Neural cell (in vitro differentiated cells): ENCODE results near the gene GSTT2B. TPM values are rescaled to one million over a fixed set of nuclear protein-coding genes. Genes with fewer than 3 reads are reported as not detected.
"Not testable (repeated sequence)": the region's sequence is repeated elsewhere in the genome, so short reads cannot be mapped to it uniquely, and the experiment has no call there.

ENCODE experiments used
- H2AFZ ChIP-seq: fragments of 200-600, 300-800 bp; sonication (generic), shearing (Covaris generic); 2 replicates; pipeline ENCODE4 v1.6.0; 2014; ENCODE audit warnings: low read depth, mild to moderate bottlenecking, antibody characterized with exemption, low read length, moderate library complexity
- H3F3A ChIP-seq: fragments of 200-600 bp; shearing (Covaris generic); 2 replicates; pipeline ENCODE4 v1.6.1; 2016; ENCODE audit warnings: mild to moderate bottlenecking, moderate library complexity, mixed read lengths, antibody characterized with exemption, low read length; ENCODE audit not compliant: insufficient read depth, poor library complexity, severe bottlenecking
- H3K27ac ChIP-seq: fragments of 200-600, 300-800 bp; sonication (generic), shearing (Covaris generic); 2 replicates; pipeline ENCODE4 v1.5.1; 2014; ENCODE audit warnings: mild to moderate bottlenecking, low read length, moderate library complexity
- H3K27me3 ChIP-seq: fragments of 300-800, 200-600 bp; sonication (generic), shearing (Covaris generic); 2 replicates; pipeline ENCODE4 v1.6.0; 2014; ENCODE audit warnings: mild to moderate bottlenecking, low read depth, low read length, moderate library complexity; ENCODE audit not compliant: insufficient read depth
- H3K36me3 ChIP-seq: fragments of 300-800, 200-600 bp; sonication (generic), shearing (Covaris generic); 2 replicates; pipeline ENCODE4 v1.5.1; 2014; ENCODE audit warnings: mild to moderate bottlenecking, antibody characterized with exemption, low read length, moderate library complexity; ENCODE audit not compliant: insufficient read depth
- H3K4me2 ChIP-seq: fragments of 300-800, 200-600 bp; sonication (generic), shearing (Covaris generic); 2 replicates; pipeline ENCODE4 v1.6.0; 2014; ENCODE audit warnings: mild to moderate bottlenecking, low read length
- H3K4me3 ChIP-seq: fragments of 300-800, 200-600 bp; sonication (generic), shearing (Covaris generic); 2 replicates; pipeline ENCODE4 v1.5.1; 2014; ENCODE audit warnings: mild to moderate bottlenecking, low read length, moderate library complexity
- H3K79me2 ChIP-seq: fragments of 200-600 bp; shearing (Covaris generic); replicated peaks from 2 replicates; pipeline ENCODE4 v1.6.0; 2014; ENCODE audit warnings: mild to moderate bottlenecking, low read length, moderate library complexity; ENCODE audit not compliant: insufficient read depth
- H3K9ac ChIP-seq: fragments of 300-800, 200-600 bp; sonication (generic), shearing (Covaris generic); 2 replicates; pipeline ENCODE4 v1.6.1; 2016; ENCODE audit warnings: mild to moderate bottlenecking, low read length, mixed read lengths
- H3K9me2 ChIP-seq: fragments of 200-600 bp; shearing (Covaris generic); 2 replicates; pipeline ENCODE4 v1.6.1; 2016; ENCODE audit warnings: mild to moderate bottlenecking, low read length, mixed read lengths; ENCODE audit not compliant: insufficient read depth
- H3K9me3 ChIP-seq: fragments of 200-600, 300-800 bp; sonication (generic), shearing (Covaris generic); 2 replicates; pipeline ENCODE4 v1.6.1; 2016; ENCODE audit warnings: mild to moderate bottlenecking, mixed run types, low read length, moderate library complexity, mixed read lengths
- H4K20me1 ChIP-seq: fragments of 200-600 bp; shearing (Covaris generic); 2 replicates; pipeline ENCODE4 v1.6.1; 2016; ENCODE audit warnings: mild to moderate bottlenecking, mixed run types; ENCODE audit not compliant: insufficient read depth
- EP300 ChIP-seq: fragments of 450-650 bp; conservative IDR thresholded peaks from 2 replicates; pipeline ENCODE4 v1.6.1; 2014; ENCODE audit warnings: antibody characterized with exemption, mild to moderate bottlenecking, moderate library complexity; ENCODE audit not compliant: poor library complexity, severe bottlenecking
- MXI1 ChIP-seq: fragments of 450-650 bp; conservative IDR thresholded peaks from 2 replicates; pipeline ENCODE4 v1.6.1; 2014; ENCODE audit warnings: antibody characterized with exemption, mild to moderate bottlenecking; ENCODE audit not compliant: poor library complexity, severe bottlenecking
- RAD21 ChIP-seq: fragments of 450-650 bp; conservative IDR thresholded peaks from 2 replicates; pipeline ENCODE4 v1.6.1; 2014; ENCODE audit warnings: antibody characterized with exemption, mild to moderate bottlenecking, moderate library complexity
- TAF1 ChIP-seq: IDR thresholded peaks from 2 replicates; pipeline ENCODE4 v1.6.1; 2012; ENCODE audit warnings: low read depth
- polyA plus RNA-seq: library from polyadenylated mRNA; depleted of rRNA; stranded (reverse); fragments of >200 nt; gene quantifications from 2 replicates; pipeline ENCODE4 v1.2.3, GENCODE V29; 2014
- TF ChIP-seq, protein P1 (sequence below): fragments of 450-650 bp; IDR thresholded peaks from 2 replicates; pipeline ENCODE4 v1.5.1; 2014; ENCODE audit warnings: antibody characterized with exemption, mild to moderate bottlenecking, moderate library complexity; ENCODE audit not compliant: poor library complexity, severe bottlenecking
- TF ChIP-seq, protein P2 (sequence below): IDR thresholded peaks from 2 replicates; pipeline ENCODE4 v1.6.1; 2012; ENCODE audit warnings: borderline replicate concordance

The GSTT2B gene
- polyA plus RNA-seq, 1 donor from 2014 or later: not detected

DNA sequence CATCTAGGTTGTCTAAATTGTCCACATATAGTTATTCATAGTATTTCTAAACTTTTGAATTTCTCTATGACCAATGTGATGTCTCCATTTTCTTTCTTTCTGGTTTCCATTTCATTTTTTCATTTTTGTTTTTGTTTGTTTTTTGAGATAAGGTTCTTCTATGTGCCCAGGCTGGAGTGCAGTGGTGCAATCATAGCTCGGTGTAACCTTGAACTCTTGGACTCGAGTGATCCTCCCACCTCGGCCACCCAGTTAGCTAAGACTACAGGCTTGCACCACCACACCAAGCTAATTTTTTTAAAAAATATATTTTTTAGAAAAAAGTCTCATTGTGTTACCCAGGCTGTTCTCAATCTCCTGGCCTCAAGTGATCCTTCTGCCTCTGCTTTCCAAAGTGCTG lies 36.1 kb upstream of the GSTT2B start:
- no peaks in the 10 kb centered on the region for H3K27me3 ChIP-seq
- H3K27ac ChIP-seq: no peak overlapping the region
- H3F3A ChIP-seq: no peaks in the 10 kb centered on the region
- no peaks in the 10 kb centered on the region for H3K79me2 ChIP-seq
- no peak overlapping the region for H3K9ac ChIP-seq
- H3K4me2 ChIP-seq: no peak overlapping the region
- no peaks in the 10 kb centered on the region for H3K36me3 ChIP-seq
- TF ChIP-seq RAD21: no peak
- TF ChIP-seq, protein P1, sequence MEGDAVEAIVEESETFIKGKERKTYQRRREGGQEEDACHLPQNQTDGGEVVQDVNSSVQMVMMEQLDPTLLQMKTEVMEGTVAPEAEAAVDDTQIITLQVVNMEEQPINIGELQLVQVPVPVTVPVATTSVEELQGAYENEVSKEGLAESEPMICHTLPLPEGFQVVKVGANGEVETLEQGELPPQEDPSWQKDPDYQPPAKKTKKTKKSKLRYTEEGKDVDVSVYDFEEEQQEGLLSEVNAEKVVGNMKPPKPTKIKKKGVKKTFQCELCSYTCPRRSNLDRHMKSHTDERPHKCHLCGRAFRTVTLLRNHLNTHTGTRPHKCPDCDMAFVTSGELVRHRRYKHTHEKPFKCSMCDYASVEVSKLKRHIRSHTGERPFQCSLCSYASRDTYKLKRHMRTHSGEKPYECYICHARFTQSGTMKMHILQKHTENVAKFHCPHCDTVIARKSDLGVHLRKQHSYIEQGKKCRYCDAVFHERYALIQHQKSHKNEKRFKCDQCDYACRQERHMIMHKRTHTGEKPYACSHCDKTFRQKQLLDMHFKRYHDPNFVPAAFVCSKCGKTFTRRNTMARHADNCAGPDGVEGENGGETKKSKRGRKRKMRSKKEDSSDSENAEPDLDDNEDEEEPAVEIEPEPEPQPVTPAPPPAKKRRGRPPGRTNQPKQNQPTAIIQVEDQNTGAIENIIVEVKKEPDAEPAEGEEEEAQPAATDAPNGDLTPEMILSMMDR: no peak
- TF ChIP-seq TAF1: no peak
- TF ChIP-seq, protein P2, sequence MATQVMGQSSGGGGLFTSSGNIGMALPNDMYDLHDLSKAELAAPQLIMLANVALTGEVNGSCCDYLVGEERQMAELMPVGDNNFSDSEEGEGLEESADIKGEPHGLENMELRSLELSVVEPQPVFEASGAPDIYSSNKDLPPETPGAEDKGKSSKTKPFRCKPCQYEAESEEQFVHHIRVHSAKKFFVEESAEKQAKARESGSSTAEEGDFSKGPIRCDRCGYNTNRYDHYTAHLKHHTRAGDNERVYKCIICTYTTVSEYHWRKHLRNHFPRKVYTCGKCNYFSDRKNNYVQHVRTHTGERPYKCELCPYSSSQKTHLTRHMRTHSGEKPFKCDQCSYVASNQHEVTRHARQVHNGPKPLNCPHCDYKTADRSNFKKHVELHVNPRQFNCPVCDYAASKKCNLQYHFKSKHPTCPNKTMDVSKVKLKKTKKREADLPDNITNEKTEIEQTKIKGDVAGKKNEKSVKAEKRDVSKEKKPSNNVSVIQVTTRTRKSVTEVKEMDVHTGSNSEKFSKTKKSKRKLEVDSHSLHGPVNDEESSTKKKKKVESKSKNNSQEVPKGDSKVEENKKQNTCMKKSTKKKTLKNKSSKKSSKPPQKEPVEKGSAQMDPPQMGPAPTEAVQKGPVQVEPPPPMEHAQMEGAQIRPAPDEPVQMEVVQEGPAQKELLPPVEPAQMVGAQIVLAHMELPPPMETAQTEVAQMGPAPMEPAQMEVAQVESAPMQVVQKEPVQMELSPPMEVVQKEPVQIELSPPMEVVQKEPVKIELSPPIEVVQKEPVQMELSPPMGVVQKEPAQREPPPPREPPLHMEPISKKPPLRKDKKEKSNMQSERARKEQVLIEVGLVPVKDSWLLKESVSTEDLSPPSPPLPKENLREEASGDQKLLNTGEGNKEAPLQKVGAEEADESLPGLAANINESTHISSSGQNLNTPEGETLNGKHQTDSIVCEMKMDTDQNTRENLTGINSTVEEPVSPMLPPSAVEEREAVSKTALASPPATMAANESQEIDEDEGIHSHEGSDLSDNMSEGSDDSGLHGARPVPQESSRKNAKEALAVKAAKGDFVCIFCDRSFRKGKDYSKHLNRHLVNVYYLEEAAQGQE: no peak
- TF ChIP-seq MXI1: no peak
- TF ChIP-seq EP300: no peak
- no peaks in the 10 kb centered on the region for H4K20me1 ChIP-seq
- H2AFZ ChIP-seq: no peak overlapping the region
- no peak overlapping the region for H3K4me3 ChIP-seq
- no peaks in the 10 kb centered on the region for H3K9me3 ChIP-seq
- no peaks in the 10 kb centered on the region for H3K9me2 ChIP-seq

DNA sequence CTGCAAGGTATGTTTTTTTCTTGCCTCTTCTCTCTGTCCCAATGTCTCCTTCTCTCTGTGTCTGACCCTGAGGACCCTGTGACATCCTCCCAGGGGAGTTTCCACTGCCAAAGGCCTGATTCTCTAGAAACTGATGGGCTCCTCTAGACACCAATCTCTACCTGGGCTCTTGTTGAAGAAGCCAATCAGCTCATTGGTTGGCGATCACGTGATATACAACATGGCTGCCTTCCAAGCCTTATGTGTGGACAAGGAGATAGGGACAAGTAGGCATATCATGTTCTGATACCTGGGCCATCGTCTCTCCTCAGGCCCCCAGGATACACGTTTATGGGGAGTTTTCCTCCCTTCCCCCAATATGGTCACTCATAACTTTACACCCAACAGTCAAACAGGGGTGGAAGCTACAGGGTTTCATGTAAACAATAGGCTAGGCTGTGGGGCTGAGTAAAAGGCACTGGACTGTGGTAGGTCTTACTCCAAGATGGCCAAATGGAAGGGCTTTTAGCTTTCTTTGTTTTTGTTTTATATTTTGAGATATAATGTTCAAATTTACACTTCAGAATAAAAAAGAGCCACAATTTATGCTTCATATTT lies 32.7 kb upstream of the GSTT2B start:
- not testable (repeated sequence) for H4K20me1 ChIP-seq, H3K9me2 ChIP-seq, H2AFZ ChIP-seq, H3F3A ChIP-seq, H3K4me3 ChIP-seq, H3K27me3 ChIP-seq, H3K79me2 ChIP-seq, H3K4me2 ChIP-seq, H3K9me3 ChIP-seq, H3K27ac ChIP-seq, H3K9ac ChIP-seq, H3K36me3 ChIP-seq

DNA sequence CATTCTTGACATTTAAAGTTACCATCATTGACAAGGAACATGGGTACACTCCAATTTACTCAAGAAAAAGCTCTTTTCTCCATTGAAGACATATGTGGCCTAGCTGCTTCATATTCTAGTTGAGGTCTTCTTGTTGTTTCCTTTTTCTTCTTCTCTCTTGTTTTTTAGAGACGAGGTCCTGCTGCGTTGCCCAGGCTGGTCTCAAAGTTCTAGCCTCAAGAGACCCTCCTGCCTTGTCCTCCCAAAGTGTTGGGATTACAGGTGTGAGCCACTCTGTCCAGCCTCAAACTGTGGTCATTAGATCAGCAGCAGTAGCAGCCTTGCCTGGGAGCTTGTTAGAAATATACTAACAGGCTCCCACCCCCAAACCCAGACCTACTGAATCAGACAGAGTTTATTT lies 32.1 kb upstream of the GSTT2B start:
- H3K9me3 ChIP-seq, H4K20me1 ChIP-seq, H2AFZ ChIP-seq, H3K79me2 ChIP-seq, H3K36me3 ChIP-seq, H3K4me2 ChIP-seq, H3K27me3 ChIP-seq, H3K9me2 ChIP-seq, H3F3A ChIP-seq, H3K9ac ChIP-seq, H3K4me3 ChIP-seq, H3K27ac ChIP-seq: not testable (repeated sequence)

DNA sequence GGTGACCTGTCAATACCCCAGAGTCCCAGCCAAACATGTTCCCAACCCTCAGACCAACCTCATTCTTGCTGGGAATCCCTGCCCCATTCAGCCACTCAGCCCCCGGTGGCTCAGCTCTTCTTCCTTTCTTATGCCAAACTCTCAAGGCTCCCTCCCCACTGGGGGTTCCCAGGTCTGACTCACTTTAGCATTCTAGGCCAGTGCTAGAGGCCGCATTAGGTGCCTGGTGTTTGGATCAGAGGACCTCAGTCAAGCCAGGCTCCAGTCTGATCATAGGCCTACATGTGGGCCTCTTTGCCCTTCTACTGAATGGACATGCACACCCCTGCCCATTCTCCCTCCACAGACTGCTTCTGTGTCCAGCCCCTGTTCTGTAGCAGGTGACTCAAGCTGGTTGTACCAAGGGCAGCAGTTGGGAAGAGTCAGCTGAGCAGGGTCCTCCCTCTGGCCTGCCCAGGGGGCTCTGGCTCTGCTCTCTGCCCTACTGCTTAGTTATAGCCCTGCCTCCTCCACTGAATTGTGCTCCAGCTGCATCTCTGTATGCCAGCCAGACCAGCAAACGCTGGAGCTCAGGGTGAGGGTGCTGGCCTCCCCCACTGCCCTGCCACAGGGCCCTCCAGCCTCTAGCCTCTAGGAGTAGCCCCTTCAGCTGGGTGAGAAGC lies 28.7 kb upstream of the GSTT2B start:
- not testable (repeated sequence) for H3F3A ChIP-seq, H3K27me3 ChIP-seq, H4K20me1 ChIP-seq, H3K27ac ChIP-seq, H3K9ac ChIP-seq, H3K79me2 ChIP-seq, H3K4me3 ChIP-seq, H2AFZ ChIP-seq, H3K36me3 ChIP-seq, H3K9me2 ChIP-seq, H3K4me2 ChIP-seq, H3K9me3 ChIP-seq

DNA sequence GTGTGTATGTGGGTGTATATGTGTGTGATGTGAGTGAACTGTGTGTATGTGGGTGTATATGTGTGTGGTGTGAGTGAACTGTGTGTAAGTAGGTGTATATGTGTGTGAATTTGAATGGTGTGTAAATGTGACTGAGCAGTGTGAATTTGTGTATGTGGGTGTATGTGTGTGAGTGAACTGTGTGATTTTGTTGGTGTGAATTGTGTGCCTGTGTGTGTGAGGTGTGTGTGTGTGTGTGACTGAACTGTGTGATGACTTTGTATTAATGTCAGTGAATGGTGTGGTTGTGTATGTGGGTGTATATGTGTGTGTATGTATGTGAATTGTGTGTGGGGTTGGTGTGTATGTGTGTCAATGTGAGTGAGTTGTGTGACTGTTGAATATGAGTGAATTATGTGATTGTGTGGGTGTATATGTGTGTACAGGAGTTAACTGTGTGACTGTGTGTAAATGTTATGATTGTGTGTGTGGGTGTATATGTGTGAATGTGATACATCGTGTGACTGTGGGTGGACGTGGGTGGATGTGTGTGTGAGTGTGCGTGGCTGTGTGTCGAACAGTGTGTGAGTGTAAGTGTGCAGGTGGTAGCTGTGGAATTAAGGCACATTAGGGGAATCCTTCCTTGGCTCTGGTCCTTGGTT lies 25.7 kb upstream of the GSTT2B start:
- H3K9me2 ChIP-seq, H3F3A ChIP-seq, H3K79me2 ChIP-seq, H3K9me3 ChIP-seq, H3K4me3 ChIP-seq, H3K36me3 ChIP-seq, H4K20me1 ChIP-seq, H3K9ac ChIP-seq, H3K27ac ChIP-seq, H3K4me2 ChIP-seq, H2AFZ ChIP-seq, H3K27me3 ChIP-seq: not testable (repeated sequence)
